HG02884 (cell line): Measurements from ENCODE around the gene CCL8.

Source experiments
- ATAC-seq: cut with Tn5 transposase; IDR thresholded peaks from one replicate; pipeline ENCODE4 v1.9.1; 2021; ENCODE audit warnings: mild to moderate bottlenecking, moderate library complexity; ENCODE audit not compliant: unreplicated experiment

The CCL8 gene

GRCh38 chr17:34366529-34367107 is 47.4 kb downstream of the CCL8 start:
- ATAC-seq, result no peak

- ATAC-seq, result no peak
Measured at GRCh38 chr17:34367486-34368195, 48.4 kb downstream of the CCL8 start.

- ATAC-seq, result no peak
Measured at GRCh38 chr17:34368196-34368945, 49.1 kb downstream of the CCL8 start.

GRCh38 chr17:34368946-34369500 is 49.8 kb downstream of the CCL8 start:
- no peak for ATAC-seq

DNA sequence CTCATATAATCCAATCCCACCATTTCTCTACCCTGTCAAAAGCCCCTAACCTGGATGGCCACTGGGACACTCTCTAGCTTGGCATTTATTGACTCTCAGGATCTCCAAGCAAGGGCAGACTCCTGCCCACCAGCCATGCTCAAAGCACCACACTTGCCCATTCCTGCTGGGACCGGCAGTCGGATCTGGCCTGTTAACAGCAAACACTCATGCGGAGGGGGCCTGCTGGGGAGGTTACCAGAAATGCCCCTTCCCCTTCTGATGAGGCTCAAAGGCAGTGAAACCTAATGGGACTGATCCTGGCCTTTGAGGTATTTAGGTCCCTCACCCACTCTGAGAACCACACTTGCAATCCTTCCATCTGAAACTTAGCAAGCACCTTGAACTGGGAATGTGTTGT is 50.3 kb downstream of the CCL8 start:
- ATAC-seq, result no peak

- no peak for ATAC-seq
Measured at GRCh38 chr17:34370376-34370996, 51.3 kb downstream of the CCL8 start.

GRCh38 chr17:34370997-34371395 is 51.8 kb downstream of the CCL8 start:
- no peak for ATAC-seq
